ENCODE results near the gene AGAP2.

Gene AGAP2

GRCh38 chr12:57771873-57772428, 33.4 kb upstream of the AGAP2 start, which contains the start of gene METTL1 (continued):
- TF ChIP-seq ZNF16 (tag by site-specific recombination; IDR thresholded peaks at IDR 0.05; ENCODE audit: low read depth) (0 out of 2 replicates have a peak, but pooled peaks have one; percentile 9), ZBTB10 (tag by site-specific recombination; IDR thresholded peaks at IDR 0.05) (peak; percentile 98), ZFP37 (tag by site-specific recombination; IDR thresholded peaks at IDR 0.05) (peak; percentile 74), ZNF548 (tag by site-specific recombination; IDR thresholded peaks at IDR 0.05) (no peak), PRDM4 (tag by site-specific recombination; IDR thresholded peaks at IDR 0.05) (peak; percentile 57), ZNF560 (tag by site-specific recombination; IDR thresholded peaks at IDR 0.05; ENCODE audit: borderline replicate concordance) (no peak), OSR2 (tag by site-specific recombination; IDR thresholded peaks at IDR 0.05) (peak; percentile 40; the same call in 1 of the 2 replicates), ZBTB44 (tag by site-specific recombination; IDR thresholded peaks at IDR 0.05) (peak; percentile 35; the same call in 1 of the 2 replicates), HIC1 (tag by site-specific recombination; IDR thresholded peaks at IDR 0.05) (peak; percentile 70; the same call in 1 of the 2 replicates), FEZF1 (tag by site-specific recombination; IDR thresholded peaks at IDR 0.05) (0 out of 2 replicates have a peak, but pooled peaks have one; percentile 11), ZNF366 (tag by site-specific recombination; conservative IDR thresholded peaks at IDR 0.05) (peak; percentile 52; the same call in 1 of the 2 replicates), ZNF501 (tag by site-specific recombination; IDR thresholded peaks at IDR 0.05) (peak; percentile 99), SP3 (tag by site-specific recombination; IDR thresholded peaks at IDR 0.05) (peak; percentile 93), GLIS1 (tag by site-specific recombination; IDR thresholded peaks at IDR 0.05) (peak; percentile 74), ZNF274 (IDR thresholded peaks at IDR 0.05; ENCODE audit: low read length) (no peak), ZNF274 (tag by site-specific recombination; IDR thresholded peaks at IDR 0.05; ENCODE audit: borderline replicate concordance) (no peak), ZEB2 (tag by site-specific recombination; IDR thresholded peaks at IDR 0.05) (peak; percentile 97), SP2 (tag by site-specific recombination; IDR thresholded peaks at IDR 0.05) (peak; percentile 85), ZIC2 (tag by site-specific recombination; IDR thresholded peaks at IDR 0.05) (peak; percentile 69)
